Suppressor macrophage (primary cell): ENCODE results near the gene SPI1.

Experiments used
- DNase-seq, 4 experiments: peaks; one replicate each; pipeline ENCODE4 v3.0.0-alpha.2; 2020 to 2022

SPI1 gene

DNA sequence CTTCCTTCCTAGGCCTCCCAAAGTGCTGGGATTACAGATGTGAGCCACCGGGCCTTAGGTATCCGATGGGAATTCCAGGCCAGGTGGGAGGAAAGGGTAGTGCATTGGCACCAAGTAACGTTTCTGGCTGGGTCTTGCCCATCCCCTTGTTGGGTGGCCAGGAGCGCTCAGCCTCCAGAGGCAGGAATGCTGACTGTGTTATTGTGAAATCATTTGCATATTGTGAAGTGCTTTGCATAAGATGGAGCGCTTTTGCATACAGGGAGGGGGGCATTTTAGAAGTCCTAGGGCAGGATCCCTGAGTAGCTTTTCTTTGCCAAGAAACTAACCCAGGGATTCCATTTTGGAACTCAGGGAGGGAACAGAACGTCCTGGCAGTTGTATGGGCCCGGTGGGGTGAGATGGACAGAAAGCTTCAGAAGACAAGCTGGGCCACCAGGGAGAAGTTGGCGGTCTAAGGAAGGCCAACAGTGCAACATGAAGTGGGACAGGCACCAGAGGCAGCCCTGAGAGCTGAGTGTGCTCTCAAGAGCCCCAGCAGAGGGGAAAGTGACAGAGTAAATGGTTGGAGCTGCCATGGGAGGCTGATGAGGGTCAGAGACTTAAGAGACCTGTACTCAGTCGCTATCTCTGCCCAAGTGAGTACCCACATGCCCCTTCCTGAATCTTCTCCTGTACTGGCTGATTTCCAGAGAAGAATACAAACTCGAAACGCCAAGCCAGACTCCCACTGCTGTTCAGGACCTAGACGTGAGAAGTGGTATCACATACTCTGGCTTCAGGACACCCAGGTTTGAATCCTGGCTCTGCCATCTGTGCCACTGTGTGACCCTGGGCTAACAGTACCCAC is 28.8 kb upstream of the SPI1 start:
- DNase-seq, result peak in 3 of 4 experiments; percentile 47 to 65 (median 61)

DNA sequence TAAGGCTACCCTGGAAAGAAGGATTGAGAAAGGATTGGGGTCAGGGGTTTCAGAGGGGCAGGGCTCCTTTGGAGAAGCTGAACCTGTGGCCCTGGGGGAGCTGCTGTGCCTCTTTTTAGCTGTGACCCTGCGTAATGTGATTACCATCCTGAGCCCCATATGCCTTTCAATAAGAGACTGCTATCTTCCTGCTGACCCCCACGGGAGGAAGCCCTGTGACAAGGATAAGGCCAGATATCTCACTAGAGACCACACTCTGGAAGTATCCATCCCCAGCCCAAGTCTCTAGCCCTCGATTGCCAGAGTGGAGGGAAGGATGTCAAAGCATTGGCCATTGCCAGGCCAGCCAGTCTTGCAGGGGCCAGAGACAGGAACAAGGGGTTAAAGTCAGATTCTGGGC is 25.2 kb upstream of the SPI1 start:
- DNase-seq, result no peak

DNA sequence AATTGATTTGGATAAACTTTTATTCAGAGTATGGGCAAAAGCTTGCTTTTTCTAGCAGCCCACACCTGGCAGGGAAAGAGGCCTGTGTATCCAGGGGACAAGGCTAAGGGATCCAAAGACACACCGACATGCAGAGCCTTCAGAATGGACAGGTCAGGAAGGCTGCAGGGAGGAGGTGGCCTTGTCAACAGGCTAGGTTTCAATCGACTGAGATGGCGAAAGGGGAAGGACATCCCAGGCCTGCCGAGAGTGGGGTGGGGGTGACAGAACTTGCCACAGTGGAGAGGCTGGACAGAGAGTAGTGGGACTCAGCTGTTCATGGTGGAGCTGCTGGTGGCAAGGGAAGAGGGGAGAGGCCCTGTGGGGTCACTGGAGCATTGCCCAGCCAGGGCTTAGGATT is 24.8 kb upstream of the SPI1 start:
- DNase-seq, result peak in 1 of 4 experiments; percentile 29

DNA sequence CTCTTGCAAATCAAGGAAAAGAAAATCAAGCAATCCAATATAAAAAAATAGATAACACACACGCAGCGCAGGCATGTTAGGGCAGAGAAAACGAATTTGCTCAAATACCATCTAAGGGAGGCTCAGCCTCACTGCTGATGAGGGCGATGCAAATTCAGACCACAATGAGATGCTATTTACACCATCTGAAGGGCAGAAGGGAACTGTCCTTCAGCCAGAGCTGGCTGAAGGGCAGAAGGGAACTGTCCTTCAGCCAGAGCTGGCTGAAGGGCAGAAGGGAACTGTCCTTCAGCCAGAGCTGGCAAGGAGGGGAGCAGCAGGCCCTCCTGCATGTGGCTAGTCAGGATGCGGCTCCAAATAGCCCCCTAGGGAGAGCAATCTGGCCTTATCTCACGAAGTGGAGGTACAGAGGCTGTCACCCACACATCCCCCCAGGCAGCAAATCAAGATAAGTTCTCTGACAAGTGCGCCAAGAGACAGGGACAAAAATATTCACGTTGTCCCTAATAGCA is 22.5 kb upstream of the SPI1 start:
- peak in 3 of 4 experiments; percentile 42 to 48 (median 46) for DNase-seq

DNA sequence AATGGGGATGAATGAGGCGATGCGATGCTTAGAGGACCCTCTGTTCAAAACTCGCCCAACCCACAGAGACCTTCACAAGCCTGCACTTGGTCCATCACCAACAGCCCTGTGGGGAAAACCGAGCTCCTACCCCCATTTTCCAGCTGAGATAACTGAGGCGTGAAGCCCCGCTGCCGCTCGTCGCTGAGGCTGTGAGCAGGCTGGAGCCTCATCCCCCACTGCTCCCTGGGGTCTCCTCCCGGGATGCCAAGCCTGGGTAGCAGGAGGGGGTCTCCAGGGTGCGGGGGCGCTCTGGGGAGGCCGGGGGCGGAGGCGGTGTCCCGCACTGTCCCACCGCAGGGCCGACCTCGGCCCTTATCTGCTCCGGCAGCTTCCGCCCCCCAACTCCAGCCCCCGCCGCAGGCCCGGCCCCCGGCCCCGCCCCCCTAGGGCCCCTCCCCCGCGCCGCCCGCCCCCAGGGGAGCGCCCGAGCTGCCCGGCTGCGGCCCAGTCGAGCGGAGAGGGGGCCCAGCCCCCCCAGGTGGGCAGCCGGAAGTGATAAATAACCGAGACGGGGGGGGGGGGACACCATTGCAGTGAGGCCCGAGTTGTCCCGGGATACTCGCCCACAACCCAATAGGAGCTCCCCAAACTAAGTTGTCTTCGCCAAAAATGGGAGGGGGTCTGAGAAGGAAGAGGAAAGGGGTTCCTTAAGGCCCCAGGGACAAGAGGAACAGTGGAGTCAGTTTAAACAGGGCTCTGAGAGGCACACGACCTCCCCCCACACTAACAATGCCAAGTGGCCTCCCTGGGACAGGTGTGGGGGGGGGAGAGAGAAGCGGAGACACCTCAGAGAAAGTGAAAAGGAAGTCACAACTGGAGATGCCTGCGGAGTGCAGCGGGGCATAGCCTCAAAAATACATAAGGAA is 21.8 kb upstream of the SPI1 start:
- DNase-seq, result no peak

DNA sequence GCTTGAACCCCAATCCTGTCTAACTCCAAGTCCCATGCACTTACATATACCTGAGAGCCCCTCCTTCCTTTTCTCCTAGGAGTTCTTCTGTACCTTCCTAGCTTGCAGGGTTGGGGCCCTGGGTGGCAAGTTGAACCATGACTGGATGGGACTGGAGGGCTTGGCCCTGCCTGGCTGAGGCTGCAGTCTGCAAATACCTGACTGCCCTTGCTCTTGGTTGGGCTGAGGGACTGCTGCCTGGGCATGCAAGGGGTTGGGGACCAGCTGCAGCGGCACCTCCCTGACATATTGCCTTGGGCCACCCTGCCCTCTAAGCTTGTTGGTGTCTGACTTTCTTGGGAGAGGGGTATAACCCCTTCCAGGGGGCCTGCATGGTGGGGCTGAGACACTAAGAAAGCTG is 20.2 kb upstream of the SPI1 start:
- no peak for DNase-seq

DNA sequence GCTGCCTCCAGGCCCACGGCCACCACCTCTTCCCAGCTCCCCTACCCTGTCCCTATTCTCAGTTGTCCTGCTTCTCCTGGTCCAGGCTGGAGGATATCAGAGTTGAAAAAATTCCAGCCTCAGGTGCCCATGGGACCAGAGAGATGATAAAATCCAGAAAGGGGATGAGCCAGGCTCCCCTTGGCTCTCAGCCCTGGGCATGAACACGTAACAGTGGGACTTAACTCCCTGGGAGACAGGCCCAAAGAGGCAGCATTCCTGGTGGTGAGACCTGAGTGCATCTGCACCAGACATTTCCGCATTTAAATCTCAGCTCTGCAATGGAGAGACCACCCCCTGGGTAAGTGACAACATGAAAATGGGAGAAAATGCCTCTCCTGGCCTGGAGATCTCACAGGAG is 19.7 kb upstream of the SPI1 start:
- DNase-seq, result no peak

DNA sequence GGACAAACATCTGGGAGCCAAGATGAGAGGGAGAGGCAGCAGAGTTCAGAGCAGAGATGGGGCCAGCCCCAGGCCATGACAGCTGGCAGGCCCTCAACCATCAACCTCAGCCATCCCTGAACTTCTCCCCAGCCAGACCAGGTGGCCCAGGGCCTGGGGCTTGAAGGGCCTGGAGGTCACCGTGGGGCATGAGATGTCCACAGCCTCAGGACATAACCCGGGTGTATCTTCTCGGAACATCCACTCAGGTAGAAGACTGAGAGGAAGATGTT is 17.6 kb upstream of the SPI1 start:
- no peak for DNase-seq

DNA sequence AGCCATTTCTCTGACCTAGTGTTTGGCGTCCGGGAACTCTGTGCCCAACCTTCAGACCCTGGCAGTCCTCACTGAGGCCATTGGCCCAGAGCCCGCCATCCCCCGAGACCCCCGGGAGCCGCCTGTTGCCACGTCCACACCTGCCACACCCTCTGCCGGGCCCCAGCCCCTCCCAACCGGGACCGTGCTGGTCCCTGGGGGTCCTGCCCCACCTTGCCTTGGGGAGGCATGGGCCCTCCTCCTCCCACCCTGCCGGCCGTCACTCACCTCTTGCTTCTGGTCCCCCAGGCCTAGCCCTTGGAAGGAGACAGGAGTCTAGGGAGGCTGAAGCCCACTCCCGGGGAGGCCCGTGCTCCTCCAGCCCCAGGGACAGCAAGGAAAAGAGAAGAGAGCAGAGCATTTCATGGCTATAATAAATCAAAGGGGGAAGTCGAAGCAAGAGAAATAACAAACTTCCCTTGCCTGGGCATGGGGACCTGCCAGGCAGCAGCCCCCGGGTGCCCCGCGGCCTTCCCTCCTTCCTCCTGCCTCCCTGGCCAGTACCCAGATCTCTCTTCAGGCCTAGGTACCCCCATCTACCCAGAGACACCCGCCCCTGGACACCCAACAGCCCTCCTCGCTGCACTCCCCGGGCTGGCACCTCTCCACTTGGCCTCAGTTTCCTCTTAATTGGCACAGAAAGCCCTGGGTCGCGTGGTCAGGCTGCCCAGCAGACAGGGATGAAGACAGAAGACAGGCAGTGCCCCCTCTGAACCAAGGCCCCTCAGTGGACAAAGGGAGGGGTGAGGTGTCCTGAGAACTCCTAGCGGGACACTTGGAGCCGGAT is 17.1 kb upstream of the SPI1 start:
- DNase-seq, result peak; percentile 43 to 69 (median 66)

DNA sequence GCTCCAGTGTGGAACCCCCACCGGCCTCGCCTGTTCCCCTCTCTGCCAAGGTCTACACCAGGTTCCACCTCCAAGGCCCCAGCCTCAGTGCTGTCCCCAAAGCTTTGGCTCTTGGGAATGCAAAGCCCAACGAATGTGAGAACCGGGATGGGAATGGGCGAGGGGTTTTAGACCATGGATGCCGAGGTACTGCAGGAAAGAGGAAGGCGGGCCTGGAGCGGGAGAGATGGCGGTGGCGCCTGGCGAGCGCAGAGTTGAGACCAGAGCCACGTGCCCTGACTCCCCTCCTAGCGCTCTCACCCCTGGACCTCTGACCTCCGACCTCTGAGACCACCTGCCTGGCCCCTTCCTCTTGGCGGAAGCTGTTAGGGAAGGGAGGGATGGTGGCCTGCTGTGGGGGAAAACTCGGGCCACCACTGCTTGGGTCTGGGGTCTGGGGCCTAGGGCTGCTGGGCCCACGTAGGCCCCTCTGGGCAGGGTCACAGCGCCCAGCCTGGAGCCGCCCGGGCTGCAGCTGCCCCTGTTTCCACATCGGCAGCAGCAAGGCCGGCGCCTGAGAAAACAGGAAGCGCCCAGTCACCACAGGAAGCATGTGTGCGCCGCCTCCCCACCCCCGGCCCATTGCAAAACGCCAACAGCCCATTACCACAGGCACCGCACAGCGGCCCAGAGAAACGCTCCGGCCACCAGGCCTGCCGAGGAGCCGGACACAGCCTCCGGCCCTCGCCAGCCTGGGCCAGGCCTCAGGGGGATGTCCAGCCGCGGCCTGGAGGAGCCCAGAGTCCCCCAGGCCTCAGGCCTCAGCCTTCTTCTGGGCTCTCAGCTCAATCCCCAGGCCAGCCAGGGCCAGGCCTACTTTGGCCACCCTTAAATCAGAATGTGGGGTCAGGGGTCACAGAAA is 16.2 kb upstream of the SPI1 start:
- peak; percentile 96 to 97 (median 96) for DNase-seq

DNA sequence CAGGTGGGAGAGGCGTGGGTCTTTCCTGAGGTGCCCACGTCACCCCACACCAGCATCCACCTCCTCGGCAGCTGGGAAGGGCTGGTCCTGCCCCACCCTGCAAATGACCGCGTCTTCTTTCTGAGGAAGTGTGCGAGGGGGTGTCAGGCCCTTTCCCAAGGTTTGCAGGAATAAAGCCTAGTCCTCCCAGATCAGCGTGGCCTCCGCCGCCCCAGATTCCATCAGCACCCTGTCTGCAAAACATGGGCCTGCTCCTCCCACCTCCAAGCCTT is 15.6 kb upstream of the SPI1 start:
- peak; percentile 87 to 94 (median 92) for DNase-seq

DNA sequence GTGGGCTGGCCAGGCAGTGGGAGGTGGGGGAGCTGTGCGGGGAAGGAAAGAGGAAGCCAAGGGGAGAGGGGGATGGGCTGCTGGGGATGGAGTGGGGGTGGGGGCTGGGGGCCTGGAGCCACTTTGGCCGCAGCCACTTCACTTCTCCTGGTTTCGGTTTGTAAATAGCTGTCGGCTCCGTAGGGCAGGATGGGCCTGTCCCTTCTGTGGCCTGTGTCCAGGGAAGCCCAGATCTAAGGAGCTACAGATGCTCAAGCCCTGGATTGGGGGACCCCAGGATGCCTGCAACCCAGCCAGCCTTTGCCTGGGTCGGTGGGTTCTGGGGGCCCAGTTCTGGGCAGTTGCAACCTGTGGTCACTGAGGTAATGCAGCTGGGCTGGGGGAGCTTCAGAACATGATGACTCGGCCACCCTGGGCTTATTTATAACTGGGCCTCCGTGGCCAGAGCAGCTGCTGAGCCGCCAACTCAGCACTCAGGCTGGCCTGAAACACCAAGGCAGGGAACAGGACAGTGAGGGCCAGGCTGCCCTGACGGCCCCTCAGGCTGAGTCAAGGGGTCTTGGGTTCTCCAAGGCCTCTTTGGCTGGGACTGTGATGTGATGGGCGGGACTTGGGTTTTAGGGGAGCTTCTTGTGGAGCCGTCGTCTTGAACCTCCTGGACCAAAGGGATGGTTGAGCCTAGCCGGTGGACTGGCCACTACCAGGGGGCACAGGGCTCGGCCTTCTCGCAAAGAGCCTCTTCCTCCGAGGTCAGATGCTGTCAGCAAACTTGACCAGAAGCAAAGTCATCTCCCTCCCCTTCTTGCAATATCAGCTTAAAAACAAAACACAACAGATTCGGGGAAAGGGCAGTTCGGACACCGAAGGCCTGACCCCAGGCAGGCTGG is 15.1 kb upstream of the SPI1 start:
- DNase-seq, result peak; percentile 82 to 92 (median 88)

DNA sequence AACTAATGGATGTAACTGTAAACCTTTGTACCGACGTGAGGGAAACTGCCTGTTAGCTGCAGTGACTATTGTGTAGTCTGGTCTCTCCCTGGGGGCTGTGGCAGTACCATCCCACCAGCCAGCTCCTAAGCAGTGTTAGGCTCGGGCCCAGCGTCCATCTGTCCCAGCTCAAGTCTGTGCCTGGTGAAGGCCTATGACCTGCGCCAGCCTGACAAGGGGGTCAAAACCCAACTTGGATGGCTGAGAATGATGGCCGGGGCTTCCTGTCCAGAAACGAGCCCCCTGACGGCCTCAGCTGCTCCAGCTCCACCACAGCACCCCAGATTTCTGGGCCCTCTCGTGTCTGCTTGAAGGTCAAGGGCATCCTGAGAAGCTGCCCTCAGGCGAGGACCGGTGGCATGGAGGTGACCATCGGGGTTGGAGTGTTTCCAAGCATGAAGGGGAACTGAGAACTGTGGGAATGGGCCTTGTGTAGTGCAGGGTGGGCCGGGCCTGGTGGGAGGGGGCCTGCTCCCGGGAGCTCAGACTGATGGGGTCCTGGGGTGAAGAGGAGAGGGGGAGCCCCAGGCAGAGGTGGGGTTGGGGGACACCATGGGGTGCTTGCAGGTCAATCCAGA is 14.3 kb upstream of the SPI1 start:
- peak in 3 of 4 experiments; percentile 57 to 76 (median 71) for DNase-seq

DNA sequence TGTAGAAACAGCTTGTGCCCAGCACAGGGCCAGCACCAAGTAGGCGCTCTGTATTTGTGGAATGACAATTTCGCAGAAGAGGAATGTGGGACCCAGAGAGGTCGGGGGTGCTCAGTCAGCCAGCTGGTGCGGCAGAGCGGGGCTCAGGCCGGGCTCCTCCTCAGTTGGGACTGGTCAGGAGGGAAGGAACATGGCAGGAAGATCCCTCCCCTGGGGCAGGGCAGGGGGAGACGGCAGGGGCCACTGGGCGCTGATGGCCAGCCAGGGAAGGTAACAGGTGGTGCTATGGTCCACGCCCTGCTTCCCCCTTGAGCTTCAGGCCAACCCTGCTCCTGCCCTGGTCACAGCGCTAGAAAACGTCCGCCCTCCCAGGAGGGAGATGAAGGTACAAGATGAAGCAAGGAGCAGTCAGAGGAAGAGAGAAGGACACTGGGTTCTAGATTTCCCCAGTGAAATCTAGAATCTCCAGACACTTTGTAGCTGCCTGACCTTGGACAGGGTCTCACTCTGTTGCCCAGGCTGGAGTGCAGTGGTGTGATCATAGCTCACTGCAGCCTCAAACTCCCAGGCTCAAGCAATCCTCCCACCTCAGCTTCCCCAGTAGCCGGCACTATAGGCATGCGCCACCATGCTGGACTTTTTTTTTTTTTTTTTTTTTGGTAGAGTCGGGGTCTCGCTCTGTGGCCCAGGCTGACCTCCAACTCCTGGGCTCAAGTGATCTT is 13.5 kb upstream of the SPI1 start:
- DNase-seq, result peak in 2 of 4 experiments; percentile 33 to 46

DNA sequence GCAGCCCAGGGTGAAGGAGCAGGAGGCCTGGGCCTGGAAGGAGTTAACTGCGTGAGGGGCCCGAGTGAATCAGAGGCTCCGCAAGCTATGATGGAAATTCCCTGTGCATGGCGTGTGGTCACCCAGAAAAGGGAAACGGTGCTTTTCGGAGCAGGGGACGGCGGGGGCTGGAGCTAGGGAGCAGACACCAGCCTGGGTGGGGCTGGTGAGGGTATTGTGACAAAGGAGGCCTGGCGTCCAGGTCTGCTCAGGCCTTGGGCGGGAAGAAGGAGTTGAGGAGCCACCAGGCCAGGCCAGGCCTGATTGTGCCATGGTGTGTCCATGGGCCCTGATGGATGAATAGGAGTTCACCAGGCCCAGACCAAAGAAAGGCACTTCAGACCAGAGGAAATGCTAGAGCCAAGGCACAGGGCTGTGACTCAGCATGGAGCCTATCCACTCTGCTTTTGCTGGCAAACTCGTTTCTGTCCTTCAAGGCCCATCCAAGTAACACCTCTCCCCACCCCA is 12.8 kb upstream of the SPI1 start:
- DNase-seq, result peak; percentile 93 to 98 (median 98)

DNA sequence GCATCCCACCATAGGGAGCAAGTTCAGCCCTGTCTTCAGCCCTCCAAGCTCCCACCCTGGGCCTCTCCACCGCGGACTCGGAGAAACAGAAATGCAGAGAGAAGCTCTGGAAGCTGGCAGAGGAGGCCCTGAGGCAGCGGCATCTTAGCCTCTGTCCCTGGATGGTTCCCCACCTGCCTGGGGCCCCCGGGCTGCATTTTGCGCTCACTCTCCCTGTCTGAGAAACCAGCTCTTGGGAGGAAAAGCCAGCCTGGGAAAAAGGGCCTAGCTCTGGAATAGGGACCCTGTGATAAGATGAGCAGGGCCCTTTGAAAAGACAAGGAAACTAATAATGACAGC is 12.0 kb upstream of the SPI1 start:
- DNase-seq, result no peak

DNA sequence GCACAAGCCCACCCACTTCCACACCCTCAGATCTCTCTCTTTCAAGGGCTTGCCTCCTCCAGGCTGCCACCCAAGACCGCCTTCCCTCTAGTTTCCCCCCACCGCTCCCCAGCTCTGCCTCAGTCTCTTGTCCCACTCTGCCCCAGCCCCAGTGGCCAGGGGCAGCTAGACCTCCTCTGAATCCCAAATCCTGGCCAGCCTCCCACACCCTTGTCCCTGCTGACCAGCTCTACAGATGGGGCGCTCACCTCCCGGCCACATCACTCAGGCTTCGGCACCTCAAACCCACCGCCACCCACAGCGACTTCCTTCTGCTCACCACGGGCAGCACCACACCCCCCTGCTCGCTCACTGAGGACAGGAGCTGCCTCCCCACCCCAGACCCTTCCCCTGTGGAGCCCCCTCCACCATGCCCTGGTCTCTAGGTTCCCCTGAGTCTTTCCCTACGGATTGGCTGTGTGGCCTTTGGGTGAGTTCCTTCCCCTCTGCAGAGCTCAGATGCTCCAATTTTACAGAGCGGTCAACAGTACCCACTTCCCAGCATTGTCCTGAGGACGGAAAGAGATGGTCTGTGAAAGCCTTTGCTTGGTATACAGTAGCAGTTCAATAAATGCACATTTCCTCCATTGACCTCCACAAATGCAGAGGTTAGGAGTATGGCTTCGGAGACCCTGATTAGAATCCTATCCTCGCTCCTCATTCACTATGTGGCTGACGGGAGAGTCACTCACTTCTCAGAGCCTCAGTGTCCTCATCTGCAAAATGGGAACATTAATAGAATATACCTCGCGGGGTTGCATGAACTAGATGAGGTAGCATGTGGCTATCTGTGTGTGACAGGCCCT is 11.5 kb upstream of the SPI1 start:
- peak in 3 of 4 experiments; percentile 43 to 68 (median 54) for DNase-seq
